ENCODE results near the gene ITPR3. TPM values are rescaled to one million over a fixed set of nuclear protein-coding genes. Genes with fewer than 3 reads are reported as not detected.

ITPR3 gene
- total RNA-seq, 1 donor from 2014 or later = 69.3 TPM

GRCh38 chr6:33578164-33578563, 43.0 kb upstream of the ITPR3 start:
- DNase-seq (ENCODE audit: low read depth) = no peak
- TF ChIP-seq CTCF (conservative IDR thresholded peaks at IDR 0.05; ENCODE audit: low read depth, low read length) = no peak
- H3K4me3 ChIP-seq (ENCODE audit: low read depth, low read length) = peak overlapping the region; percentile 100

- no peak for TF ChIP-seq CTCF (conservative IDR thresholded peaks at IDR 0.05; ENCODE audit: low read depth, low read length)
- no peak for DNase-seq (ENCODE audit: low read depth)
- H3K4me3 ChIP-seq (ENCODE audit: low read depth, low read length) = peak overlapping the region; percentile 100
These were observed 42.5 kb upstream of the ITPR3 start for GRCh38 chr6:33578588-33579011.

GRCh38 chr6:33579828-33580714, 41.1 kb upstream of the ITPR3 start, which contains the start of gene BAK1:
BAK1 (minus strand) TSS chr6:33580276; CDS start chr6:33577604, 2,672 bp downstream.
- no peak for DNase-seq (ENCODE audit: low read depth)
- peak within 1 kb of the TSS; percentile 100 for H3K4me3 ChIP-seq (ENCODE audit: low read depth, low read length)
- peak; percentile 52 for TF ChIP-seq CTCF (conservative IDR thresholded peaks at IDR 0.05; ENCODE audit: low read depth, low read length)

- no peak overlapping the region for H3K4me3 ChIP-seq (ENCODE audit: low read depth, low read length)
- no peak for DNase-seq (ENCODE audit: low read depth)
- no peak for TF ChIP-seq CTCF (conservative IDR thresholded peaks at IDR 0.05; ENCODE audit: low read depth, low read length)
These were observed 39.9 kb upstream of the ITPR3 start for GRCh38 chr6:33581186-33581585.

- H3K4me3 ChIP-seq (ENCODE audit: low read depth, low read length) = no peak overlapping the region
- peak; percentile 36 for TF ChIP-seq CTCF (conservative IDR thresholded peaks at IDR 0.05; ENCODE audit: low read depth, low read length)
- DNase-seq (ENCODE audit: low read depth) = no peak
These were observed 37.4 kb upstream of the ITPR3 start for GRCh38 chr6:33583591-33584155.

GRCh38 chr6:33584700-33585402, 36.3 kb upstream of the ITPR3 start:
- H3K4me3 ChIP-seq (ENCODE audit: low read depth, low read length) = no peak overlapping the region
- no peak for DNase-seq (ENCODE audit: low read depth)
- no peak for TF ChIP-seq CTCF (conservative IDR thresholded peaks at IDR 0.05; ENCODE audit: low read depth, low read length)

Data from epithelial cell of proximal tubule (primary cell).